GM18868 (cell line): Measurements from ENCODE around the gene ARID5B.
A peak's percentile ranks its signal among the peaks of the same experiment; 100 is the strongest.
"Not testable (repeated sequence)": the region's sequence is repeated elsewhere in the genome, so short reads cannot be mapped to it uniquely, and the experiment has no call there.

ENCODE experiments used
- ATAC-seq: cut with Tn5 transposase; IDR thresholded peaks from one replicate; pipeline ENCODE4 v1.9.1; 2021; ENCODE audit warnings: mild to moderate bottlenecking, moderate library complexity; ENCODE audit not compliant: unreplicated experiment

ARID5B gene

GRCh38 chr10:61960396-61961120, 59.1 kb downstream of the ARID5B start:
- ATAC-seq: no peak

- peak; percentile 63 for ATAC-seq
These were observed 59.8 kb downstream of the ARID5B start for GRCh38 chr10:61961278-61961677.

GRCh38 chr10:61962971-61963370, 61.5 kb downstream of the ARID5B start:
- no peak for ATAC-seq

- no peak for ATAC-seq
These were observed 62.2 kb downstream of the ARID5B start for GRCh38 chr10:61963669-61964058.

GRCh38 chr10:61964059-61964709, 62.7 kb downstream of the ARID5B start:
- ATAC-seq: no peak

- ATAC-seq: peak; percentile 36
These were observed 63.6 kb downstream of the ARID5B start for GRCh38 chr10:61964949-61965702.

- peak; percentile 52 for ATAC-seq
These were observed 64.3 kb downstream of the ARID5B start for GRCh38 chr10:61965703-61966395.

- ATAC-seq: no peak
These were observed 65.8 kb downstream of the ARID5B start for GRCh38 chr10:61967298-61967697.

GRCh38 chr10:61970182-61971002, 68.9 kb downstream of the ARID5B start:
- ATAC-seq: no peak

- no peak for ATAC-seq
These were observed 69.5 kb downstream of the ARID5B start for GRCh38 chr10:61971003-61971325.

GRCh38 chr10:61973169-61973568, 71.7 kb downstream of the ARID5B start:
- no peak for ATAC-seq

- ATAC-seq: no peak
These were observed 72.4 kb downstream of the ARID5B start for GRCh38 chr10:61973906-61974305.

- peak; percentile 23 for ATAC-seq
These were observed 73.3 kb downstream of the ARID5B start for GRCh38 chr10:61974601-61975390.

- ATAC-seq: peak; percentile 93
These were observed 74.0 kb downstream of the ARID5B start for GRCh38 chr10:61975391-61975932.

- not testable (repeated sequence) for ATAC-seq
These were observed 75.6 kb downstream of the ARID5B start for GRCh38 chr10:61976951-61977721.

- ATAC-seq: no peak
These were observed 77.5 kb downstream of the ARID5B start for GRCh38 chr10:61978965-61979364.

- ATAC-seq: no peak
These were observed 80.0 kb downstream of the ARID5B start for GRCh38 chr10:61981460-61981859.

- no peak for ATAC-seq
These were observed 81.8 kb downstream of the ARID5B start for GRCh38 chr10:61983255-61983654.
